Gastroesophageal sphincter (tissue), 3 donors: ENCODE measurements around the gene FYB1.

Source experiments
- POLR2AphosphoS5 ChIP-seq: sonication (generic); formaldehyde crosslinking; IDR thresholded peaks from one replicate; pipeline ENCODE4 v1.6.1; 2017; ENCODE audit warnings: antibody characterized with exemption
- TF ChIP-seq, protein P1 (sequence below), 4 experiments: fragments of 200-600 bp in 2 of 4; fragments of 450-650 bp in 2 of 4; sonication (generic) in 1 of 4; IDR thresholded peaks; one replicate each; pipeline ENCODE4 v1.5.1; 2017 to 2019; ENCODE audit warnings: antibody characterized with exemption in 4 of 4, mild to moderate bottlenecking in 2 of 4, moderate library complexity in 2 of 4

DNA sequence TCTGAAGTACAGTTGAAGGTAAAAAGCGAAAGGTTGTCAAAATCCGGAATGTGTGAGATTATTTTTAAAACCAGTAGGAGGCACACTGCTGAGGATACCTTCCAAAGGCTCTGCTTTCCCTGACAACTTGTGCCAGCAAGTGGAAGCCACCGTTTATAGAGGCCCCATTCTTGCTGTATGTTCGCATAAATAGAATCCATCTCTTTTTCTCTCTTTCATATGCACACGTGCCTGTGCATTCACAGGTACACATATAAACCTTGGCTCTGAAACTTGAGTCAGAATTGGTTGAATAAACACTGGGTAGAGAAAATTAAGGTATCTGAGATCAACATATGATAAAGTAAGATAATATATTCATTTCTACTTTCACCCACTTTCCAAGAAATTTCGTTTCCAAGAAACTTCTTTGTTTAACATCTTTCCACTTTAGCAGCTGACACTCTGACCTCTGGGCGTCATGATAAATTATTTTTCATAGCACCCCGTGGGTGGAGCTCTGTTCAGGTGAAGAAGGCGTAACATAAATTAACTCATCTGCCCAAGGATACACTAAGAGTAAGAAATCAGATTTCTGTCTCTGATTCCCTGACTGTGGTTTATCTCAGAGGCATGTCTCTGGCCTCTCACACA is 81.4 kb downstream of the FYB1 start:
- TF ChIP-seq, protein P1, sequence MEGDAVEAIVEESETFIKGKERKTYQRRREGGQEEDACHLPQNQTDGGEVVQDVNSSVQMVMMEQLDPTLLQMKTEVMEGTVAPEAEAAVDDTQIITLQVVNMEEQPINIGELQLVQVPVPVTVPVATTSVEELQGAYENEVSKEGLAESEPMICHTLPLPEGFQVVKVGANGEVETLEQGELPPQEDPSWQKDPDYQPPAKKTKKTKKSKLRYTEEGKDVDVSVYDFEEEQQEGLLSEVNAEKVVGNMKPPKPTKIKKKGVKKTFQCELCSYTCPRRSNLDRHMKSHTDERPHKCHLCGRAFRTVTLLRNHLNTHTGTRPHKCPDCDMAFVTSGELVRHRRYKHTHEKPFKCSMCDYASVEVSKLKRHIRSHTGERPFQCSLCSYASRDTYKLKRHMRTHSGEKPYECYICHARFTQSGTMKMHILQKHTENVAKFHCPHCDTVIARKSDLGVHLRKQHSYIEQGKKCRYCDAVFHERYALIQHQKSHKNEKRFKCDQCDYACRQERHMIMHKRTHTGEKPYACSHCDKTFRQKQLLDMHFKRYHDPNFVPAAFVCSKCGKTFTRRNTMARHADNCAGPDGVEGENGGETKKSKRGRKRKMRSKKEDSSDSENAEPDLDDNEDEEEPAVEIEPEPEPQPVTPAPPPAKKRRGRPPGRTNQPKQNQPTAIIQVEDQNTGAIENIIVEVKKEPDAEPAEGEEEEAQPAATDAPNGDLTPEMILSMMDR (IDR thresholded peaks at IDR 0.05), result no peak
- no peak for TF ChIP-seq POLR2AphosphoS5
